ENCODE results near the gene PARN. TPM values are rescaled to one million over a fixed set of nuclear protein-coding genes. Genes with fewer than 3 reads are reported as not detected.
"Not testable (repeated sequence)": the region's sequence is repeated elsewhere in the genome, so short reads cannot be mapped to it uniquely, and the experiment has no call there.

PARN gene
- total RNA-seq, 4 donors from 2014 or later = 36.6 to 66.8 (median 53.5) TPM

GRCh38 chr16:14602443-14602963 is 27.6 kb downstream of the PARN start:
- H3K4me3 ChIP-seq = no peak overlapping the region

DNA sequence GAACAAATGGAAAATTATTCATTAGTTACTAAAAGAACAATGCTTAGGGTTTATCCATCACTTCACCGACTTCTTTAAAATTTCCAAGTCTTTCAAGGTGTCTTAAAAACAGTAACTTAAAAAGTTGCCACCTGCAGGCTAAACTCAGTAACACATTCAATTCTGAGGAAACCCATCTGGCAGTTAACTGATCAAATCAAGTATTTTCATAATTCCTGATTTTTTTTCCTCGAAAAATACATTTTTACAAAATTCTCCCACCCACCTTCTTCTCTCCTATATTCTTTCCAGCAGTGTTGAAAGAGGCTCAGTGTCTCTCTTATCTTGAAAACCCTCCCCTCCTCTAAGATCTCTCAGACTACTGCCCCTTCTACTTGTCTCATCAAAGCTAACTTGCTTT is 29.9 kb downstream of the PARN start:
- peak in 5 of 6 experiments; percentile 39 to 57 (median 50) for TF ChIP-seq CTCF (IDR thresholded peaks at IDR 0.05)
- TF ChIP-seq POLR2A (IDR thresholded peaks at IDR 0.05) = no peak
- Histone ChIP-seq H3K27ac (no peak overlapping the region), H3K36me3 (peaks cover 0 to 92% (median 0%) of the 10 kb centered on the region in 3 donors), H3K4me1 (no peaks in the 10 kb centered on the region), H3K9me3 (no peaks in the 10 kb centered on the region), H3K27me3 (no peaks in the 10 kb centered on the region), H3K4me3 (no peak overlapping the region)
- no peak for DNase-seq

More at GRCh38 chr16:14602443-14602963, 27.6 kb downstream of the PARN start:
- DNase-seq = no peak
- Histone ChIP-seq H3K36me3 (peaks cover 0 to 94% (median 4%) of the 10 kb centered on the region in 3 donors), H3K4me1 (no peaks in the 10 kb centered on the region), H3K9me3 (no peaks in the 10 kb centered on the region), H3K27me3 (no peaks in the 10 kb centered on the region), H3K27ac (no peak overlapping the region)
- TF ChIP-seq CTCF (IDR thresholded peaks at IDR 0.05) (no peak), POLR2A (IDR thresholded peaks at IDR 0.05) (no peak)

DNA sequence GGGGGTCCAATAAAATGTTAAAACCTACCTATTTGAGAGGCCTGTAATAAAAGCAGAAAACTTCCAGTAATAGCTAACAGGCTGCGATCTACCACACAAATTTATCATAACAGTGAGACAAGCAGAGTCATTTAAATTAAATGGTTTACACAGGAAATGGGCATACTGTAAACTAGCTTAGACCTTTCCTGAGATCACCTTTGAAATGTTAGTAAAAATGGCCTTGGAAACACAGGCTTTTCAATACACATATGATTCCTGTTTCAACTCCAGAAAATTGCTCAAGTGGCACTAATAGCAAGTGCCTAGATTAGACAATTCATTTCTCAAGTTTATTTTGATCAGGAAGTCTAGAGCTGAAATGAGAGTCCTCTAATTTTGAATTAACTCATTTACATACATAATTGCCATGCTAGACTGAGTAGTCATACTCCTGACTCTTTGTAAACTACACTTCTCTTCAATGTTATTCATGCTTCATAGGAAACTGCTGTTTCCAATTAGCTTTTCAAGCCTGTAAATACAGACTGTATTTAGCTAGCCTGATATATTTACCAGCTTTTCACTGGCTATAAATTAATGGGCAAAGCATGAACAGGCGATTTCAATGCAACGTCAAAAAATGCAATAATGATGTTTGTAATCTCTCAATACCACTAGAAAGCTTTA is 43.3 kb downstream of the PARN start:
- H3K4me1 ChIP-seq = no peaks in the 10 kb centered on the region
- H3K27me3 ChIP-seq = no peaks in the 10 kb centered on the region
- no peak for TF ChIP-seq CTCF (IDR thresholded peaks at IDR 0.05)
- no peaks in the 10 kb centered on the region for H3K9me3 ChIP-seq
- H3K4me3 ChIP-seq = no peak overlapping the region
- H3K36me3 ChIP-seq = peaks cover 0 to 89% (median 0%) of the 10 kb centered on the region in 3 donors
- no peak for DNase-seq
- no peak overlapping the region for H3K27ac ChIP-seq

DNA sequence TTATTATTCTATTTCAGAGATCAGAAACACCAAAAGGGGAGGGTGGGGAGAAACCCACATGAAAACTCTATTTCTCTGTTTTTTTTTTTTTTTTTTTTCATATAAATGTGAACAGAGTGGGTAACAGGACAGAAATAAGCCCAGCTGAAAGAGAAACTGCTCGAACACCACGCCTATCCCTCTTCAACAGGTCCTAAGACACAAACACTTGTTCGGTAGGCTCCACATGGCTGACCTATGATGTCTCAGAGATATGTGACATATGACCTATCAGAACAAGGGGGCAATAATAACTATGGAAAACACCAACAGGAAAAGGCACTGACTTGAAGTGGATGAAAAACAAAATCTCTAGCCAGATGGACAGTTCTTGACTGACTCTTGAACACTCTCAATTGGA is 44.8 kb downstream of the PARN start:
- Histone ChIP-seq H3K4me1 (no peaks in the 10 kb centered on the region), H3K4me3 (no peak overlapping the region), H3K36me3 (peaks cover 0 to 88% (median 0%) of the 10 kb centered on the region in 3 donors), H3K27ac (no peak overlapping the region), H3K9me3 (no peaks in the 10 kb centered on the region), H3K27me3 (no peaks in the 10 kb centered on the region)
- DNase-seq = no peak
- TF ChIP-seq CTCF (IDR thresholded peaks at IDR 0.05) (no peak), POLR2A (IDR thresholded peaks at IDR 0.05) (no peak)

DNA sequence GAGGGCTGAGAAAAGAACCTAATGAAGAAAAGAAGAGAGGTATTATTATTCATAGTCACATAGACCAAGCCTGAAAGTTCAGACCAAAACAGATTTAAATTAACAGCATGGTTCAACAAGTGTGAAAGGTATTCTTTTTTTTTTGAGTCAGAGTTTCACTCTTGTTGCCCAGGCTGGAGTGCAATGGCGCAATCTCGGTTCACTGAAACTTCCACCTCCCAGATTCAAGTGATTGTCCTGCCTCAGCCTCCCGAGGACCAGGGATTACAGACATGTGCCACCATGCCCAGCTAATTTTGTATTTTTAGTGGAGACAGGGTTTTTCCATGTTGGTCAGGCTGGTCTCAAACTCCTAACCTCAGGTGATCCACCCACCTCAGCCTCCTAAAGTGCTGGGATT is 49.1 kb downstream of the PARN start:
- not testable (repeated sequence) for H3K4me3 ChIP-seq, H3K27me3 ChIP-seq, DNase-seq, H3K9me3 ChIP-seq, H3K27ac ChIP-seq, H3K4me1 ChIP-seq
- peaks cover 0 to 90% (median 0%) of the 10 kb centered on the region in 3 donors for H3K36me3 ChIP-seq

DNA sequence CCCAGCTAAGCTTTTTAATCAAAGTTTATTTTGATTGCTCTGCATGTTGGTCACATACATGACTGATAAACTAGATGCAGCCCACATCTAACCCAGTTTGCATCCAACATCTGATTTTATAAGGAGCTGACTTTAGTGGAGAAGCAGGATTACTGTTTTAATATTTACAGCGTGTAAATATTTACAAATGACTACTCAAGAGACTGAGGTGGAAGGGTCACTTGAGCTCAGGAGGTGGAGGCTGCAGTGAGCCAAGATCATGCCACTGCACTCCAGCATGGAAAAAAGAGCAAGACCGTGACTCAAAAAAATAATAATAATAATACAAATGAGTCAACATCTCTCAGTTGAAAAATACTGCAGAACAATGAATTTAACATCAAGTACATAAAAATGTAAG is 50.8 kb downstream of the PARN start:
- H3K27me3 ChIP-seq = no peaks in the 10 kb centered on the region
- no peaks in the 10 kb centered on the region for H3K9me3 ChIP-seq
- no peak for DNase-seq
- H3K27ac ChIP-seq = no peak overlapping the region
- peaks cover 0 to 97% (median 0%) of the 10 kb centered on the region in 3 donors for H3K36me3 ChIP-seq
- TF ChIP-seq CTCF (IDR thresholded peaks at IDR 0.05) = no peak
- TF ChIP-seq POLR2A (IDR thresholded peaks at IDR 0.05) = no peak
- no peak overlapping the region for H3K4me3 ChIP-seq
- no peaks in the 10 kb centered on the region for H3K4me1 ChIP-seq
